Measurements from ENCODE around the gene LRP5.

The LRP5 gene

DNA sequence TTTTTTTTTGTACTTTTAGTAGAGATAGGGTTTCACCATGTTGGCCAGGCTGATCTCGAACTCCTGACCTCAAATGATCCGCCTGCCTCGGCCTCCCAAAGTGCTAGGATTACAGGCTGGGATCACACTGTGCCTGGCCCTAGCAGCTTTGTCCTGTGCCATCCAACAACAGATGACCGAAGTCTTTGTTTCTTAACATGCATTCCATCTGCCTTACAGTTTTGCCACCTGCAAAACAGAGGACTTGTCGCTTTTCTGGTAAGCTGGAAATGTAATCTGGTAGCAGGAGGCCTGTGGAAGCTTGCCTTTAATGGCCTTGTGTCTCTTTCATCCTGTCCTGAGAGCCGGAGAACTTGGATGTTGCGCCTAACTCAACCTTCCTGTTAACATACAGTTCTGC lies 89.5 kb downstream of the LRP5 start:
- Histone ChIP-seq H3K4me3 (ENCODE audit: low read depth in 1 of 2, low read length in 2 of 2) (no peak overlapping the region), H3K36me3 (ENCODE audit: control insufficient read depth in 1 of 2, insufficient read depth in 2 of 2, low read length in 2 of 2) (peaks cover 19 to 52% of the 10 kb centered on the region in 2 donors), H3K9ac (ENCODE audit: low read depth in 1 of 2, low read length in 2 of 2) (no peak overlapping the region), H3K27ac (ENCODE audit: low read depth, low read length) (no peak overlapping the region), H3K4me1 (ENCODE audit: control insufficient read depth in 1 of 2, insufficient read depth in 2 of 2, low read length in 2 of 2) (peaks cover 23 to 25% of the 10 kb centered on the region in 2 donors), H3K9me3 (ENCODE audit: control insufficient read depth in 1 of 2, low read length in 2 of 2) (no peaks in the 10 kb centered on the region), H3K27me3 (ENCODE audit: control insufficient read depth in 1 of 2, insufficient read depth in 2 of 2, low read length in 2 of 2) (no peaks in the 10 kb centered on the region)

DNA sequence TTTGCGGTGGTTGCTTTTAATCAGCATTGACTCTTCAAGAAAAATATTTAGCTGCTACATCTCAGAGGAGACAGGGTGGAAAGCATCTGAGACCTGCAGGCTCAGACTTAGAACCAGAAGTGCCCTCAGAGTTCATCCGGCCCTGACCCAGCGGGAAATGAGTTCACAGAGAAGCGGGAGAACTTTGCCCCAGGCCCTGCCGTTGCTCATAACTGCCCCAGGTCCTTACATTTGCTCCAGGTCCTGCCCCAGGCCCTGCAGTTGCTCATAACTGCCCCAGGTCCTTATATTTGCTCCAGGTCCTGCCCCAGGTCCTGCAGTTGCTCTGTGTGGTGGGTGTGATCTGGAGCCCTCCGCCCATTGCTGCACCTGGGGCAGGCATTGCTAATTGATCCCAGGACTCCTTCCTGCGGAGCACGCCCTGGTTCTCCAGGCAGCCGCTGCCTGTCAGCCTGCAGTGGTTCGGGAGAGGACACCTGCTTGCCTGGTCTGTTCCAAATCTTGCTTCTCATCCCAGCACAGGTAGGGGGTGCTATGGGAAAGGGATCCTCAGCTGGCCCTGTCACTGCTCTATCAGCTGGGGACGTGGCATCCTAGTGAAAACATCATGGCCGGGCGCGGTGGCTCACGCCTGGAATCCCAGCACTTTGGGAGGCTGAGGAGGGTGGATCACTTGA lies 90.1 kb downstream of the LRP5 start:
- H3K9me3 ChIP-seq (ENCODE audit: control insufficient read depth in 1 of 2, low read length in 2 of 2): no peaks in the 10 kb centered on the region
- peaks cover 23 to 25% of the 10 kb centered on the region in 2 donors for H3K4me1 ChIP-seq (ENCODE audit: control insufficient read depth in 1 of 2, insufficient read depth in 2 of 2, low read length in 2 of 2)
- no peak overlapping the region for H3K27ac ChIP-seq (ENCODE audit: low read depth, low read length)
- no peak overlapping the region for H3K9ac ChIP-seq (ENCODE audit: low read depth in 1 of 2, low read length in 2 of 2)
- no peaks in the 10 kb centered on the region for H3K27me3 ChIP-seq (ENCODE audit: control insufficient read depth in 1 of 2, insufficient read depth in 2 of 2, low read length in 2 of 2)
- H3K4me3 ChIP-seq (ENCODE audit: low read depth in 1 of 2, low read length in 2 of 2): no peak overlapping the region
- H3K36me3 ChIP-seq (ENCODE audit: control insufficient read depth in 1 of 2, insufficient read depth in 2 of 2, low read length in 2 of 2): peaks cover 18 to 45% of the 10 kb centered on the region in 2 donors

- Histone ChIP-seq H3K4me3 (ENCODE audit: low read depth in 1 of 2, low read length in 2 of 2) (no peak overlapping the region), H3K27ac (ENCODE audit: low read depth, low read length) (no peak overlapping the region), H3K36me3 (ENCODE audit: control insufficient read depth in 1 of 2, insufficient read depth in 2 of 2, low read length in 2 of 2) (peaks cover 16 to 51% of the 10 kb centered on the region in 2 donors), H3K4me1 (ENCODE audit: control insufficient read depth in 1 of 2, insufficient read depth in 2 of 2, low read length in 2 of 2) (peaks cover 20 to 25% of the 10 kb centered on the region in 2 donors), H3K9ac (ENCODE audit: low read depth in 1 of 2, low read length in 2 of 2) (no peak overlapping the region), H3K9me3 (ENCODE audit: control insufficient read depth in 1 of 2, low read length in 2 of 2) (no peaks in the 10 kb centered on the region), H3K27me3 (ENCODE audit: control insufficient read depth in 1 of 2, insufficient read depth in 2 of 2, low read length in 2 of 2) (no peaks in the 10 kb centered on the region)
Measured at GRCh38 chr11:68403424-68403823, 91.0 kb downstream of the LRP5 start.

DNA sequence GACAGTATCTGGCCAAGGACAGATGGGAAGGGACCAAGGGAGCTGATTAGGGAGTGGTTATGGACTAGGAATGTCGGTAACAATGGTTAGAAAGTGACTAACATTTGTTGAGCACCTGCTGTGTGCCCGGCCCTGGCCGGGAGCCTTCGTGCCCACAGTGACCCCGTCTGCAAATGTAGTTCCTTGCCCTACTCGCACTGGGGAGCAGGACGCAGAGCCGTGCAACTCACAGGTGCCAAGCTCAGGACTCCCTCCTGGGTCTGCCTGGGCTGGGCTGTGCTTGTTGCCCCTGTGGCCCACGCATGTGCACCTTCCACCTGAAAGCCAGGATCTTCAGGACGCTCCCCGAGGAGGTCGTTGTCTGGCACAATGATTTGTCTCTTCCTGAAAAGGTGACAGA lies 91.4 kb downstream of the LRP5 start:
- peaks cover 19 to 54% of the 10 kb centered on the region in 2 donors for H3K36me3 ChIP-seq (ENCODE audit: control insufficient read depth in 1 of 2, insufficient read depth in 2 of 2, low read length in 2 of 2)
- H3K4me3 ChIP-seq (ENCODE audit: low read depth in 1 of 2, low read length in 2 of 2): no peak overlapping the region
- H3K9ac ChIP-seq (ENCODE audit: low read depth in 1 of 2, low read length in 2 of 2): no peak overlapping the region
- H3K9me3 ChIP-seq (ENCODE audit: control insufficient read depth in 1 of 2, low read length in 2 of 2): no peaks in the 10 kb centered on the region
- H3K4me1 ChIP-seq (ENCODE audit: control insufficient read depth in 1 of 2, insufficient read depth in 2 of 2, low read length in 2 of 2): peaks cover 20 to 25% of the 10 kb centered on the region in 2 donors
- H3K27me3 ChIP-seq (ENCODE audit: control insufficient read depth in 1 of 2, insufficient read depth in 2 of 2, low read length in 2 of 2): no peaks in the 10 kb centered on the region
- H3K27ac ChIP-seq (ENCODE audit: low read depth, low read length): no peak overlapping the region

DNA sequence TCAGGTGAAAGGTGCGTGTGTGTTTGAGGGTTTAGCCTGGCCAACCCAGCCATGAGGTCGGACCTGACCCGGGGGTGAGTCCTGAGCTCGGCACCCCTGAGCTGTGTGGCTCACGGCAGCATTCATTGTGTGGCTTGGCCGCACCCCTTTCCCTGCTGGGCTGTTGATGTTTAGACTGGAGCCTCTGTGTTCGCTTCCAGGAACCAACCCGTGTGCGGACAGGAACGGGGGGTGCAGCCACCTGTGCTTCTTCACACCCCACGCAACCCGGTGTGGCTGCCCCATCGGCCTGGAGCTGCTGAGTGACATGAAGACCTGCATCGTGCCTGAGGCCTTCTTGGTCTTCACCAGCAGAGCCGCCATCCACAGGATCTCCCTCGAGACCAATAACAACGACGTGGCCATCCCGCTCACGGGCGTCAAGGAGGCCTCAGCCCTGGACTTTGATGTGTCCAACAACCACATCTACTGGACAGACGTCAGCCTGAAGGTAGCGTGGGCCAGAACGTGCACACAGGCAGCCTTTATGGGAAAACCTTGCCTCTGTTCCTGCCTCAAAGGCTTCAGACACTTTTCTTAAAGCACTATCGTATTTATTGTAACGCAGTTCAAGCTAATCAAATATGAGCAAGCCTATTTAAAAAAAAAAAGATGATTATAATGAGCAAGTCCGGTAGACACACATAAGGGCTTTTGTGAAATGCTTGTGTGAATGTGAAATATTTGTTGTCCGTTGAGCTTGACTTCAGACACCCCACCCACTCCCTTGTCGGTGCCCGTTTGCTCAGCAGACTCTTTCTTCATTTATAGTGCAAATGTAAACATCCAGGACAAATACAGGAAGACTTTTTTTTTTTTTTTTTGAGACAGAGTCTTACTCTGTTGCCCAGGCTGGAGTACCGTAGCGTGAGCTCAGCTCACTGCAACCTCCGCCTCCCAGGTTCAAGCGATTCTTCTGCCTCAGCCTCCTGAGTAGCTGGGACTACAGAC lies 94.2 kb downstream of the LRP5 start:
- Histone ChIP-seq H3K9me3 (ENCODE audit: control insufficient read depth in 1 of 2, low read length in 2 of 2) (no peaks in the 10 kb centered on the region), H3K27me3 (ENCODE audit: control insufficient read depth in 1 of 2, insufficient read depth in 2 of 2, low read length in 2 of 2) (no peaks in the 10 kb centered on the region), H3K4me1 (ENCODE audit: control insufficient read depth in 1 of 2, insufficient read depth in 2 of 2, low read length in 2 of 2) (peaks cover 0 to 3% of the 10 kb centered on the region in 2 donors), H3K4me3 (ENCODE audit: low read depth in 1 of 2, low read length in 2 of 2) (no peak overlapping the region), H3K9ac (ENCODE audit: low read depth in 1 of 2, low read length in 2 of 2) (no peak overlapping the region), H3K36me3 (ENCODE audit: control insufficient read depth in 1 of 2, insufficient read depth in 2 of 2, low read length in 2 of 2) (peaks cover 21 to 78% of the 10 kb centered on the region in 2 donors), H3K27ac (ENCODE audit: low read depth, low read length) (no peak overlapping the region)

DNA sequence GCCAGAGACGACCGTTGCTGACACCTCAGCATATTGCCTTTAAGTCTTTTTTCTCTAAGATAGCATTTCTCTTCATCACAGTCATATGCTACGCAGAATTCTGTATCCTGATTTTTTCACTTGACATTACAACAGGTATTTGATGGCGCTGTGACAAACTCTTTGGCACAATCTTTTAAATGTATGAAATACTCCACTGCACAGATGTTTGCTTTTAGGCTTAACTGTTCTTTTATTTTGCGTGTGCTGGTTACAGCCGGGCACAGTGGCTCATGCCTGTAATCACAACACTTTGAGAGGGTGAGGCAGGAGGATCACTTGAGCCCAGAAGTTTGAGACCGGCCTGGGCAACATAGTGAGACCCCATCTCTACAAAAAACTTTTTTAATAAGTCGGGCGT lies 96.1 kb downstream of the LRP5 start:
- Histone ChIP-seq H3K9ac (ENCODE audit: low read depth in 1 of 2, low read length in 2 of 2) (no peak overlapping the region), H3K27ac (ENCODE audit: low read depth, low read length) (no peak overlapping the region), H3K36me3 (ENCODE audit: control insufficient read depth in 1 of 2, insufficient read depth in 2 of 2, low read length in 2 of 2) (peaks cover 32 to 79% of the 10 kb centered on the region in 2 donors), H3K4me3 (ENCODE audit: low read depth in 1 of 2, low read length in 2 of 2) (no peak overlapping the region), H3K27me3 (ENCODE audit: control insufficient read depth in 1 of 2, insufficient read depth in 2 of 2, low read length in 2 of 2) (no peaks in the 10 kb centered on the region), H3K9me3 (ENCODE audit: control insufficient read depth in 1 of 2, low read length in 2 of 2) (no peaks in the 10 kb centered on the region), H3K4me1 (ENCODE audit: control insufficient read depth in 1 of 2, insufficient read depth in 2 of 2, low read length in 2 of 2) (peaks cover 0 to 12% of the 10 kb centered on the region in 2 donors)

DNA sequence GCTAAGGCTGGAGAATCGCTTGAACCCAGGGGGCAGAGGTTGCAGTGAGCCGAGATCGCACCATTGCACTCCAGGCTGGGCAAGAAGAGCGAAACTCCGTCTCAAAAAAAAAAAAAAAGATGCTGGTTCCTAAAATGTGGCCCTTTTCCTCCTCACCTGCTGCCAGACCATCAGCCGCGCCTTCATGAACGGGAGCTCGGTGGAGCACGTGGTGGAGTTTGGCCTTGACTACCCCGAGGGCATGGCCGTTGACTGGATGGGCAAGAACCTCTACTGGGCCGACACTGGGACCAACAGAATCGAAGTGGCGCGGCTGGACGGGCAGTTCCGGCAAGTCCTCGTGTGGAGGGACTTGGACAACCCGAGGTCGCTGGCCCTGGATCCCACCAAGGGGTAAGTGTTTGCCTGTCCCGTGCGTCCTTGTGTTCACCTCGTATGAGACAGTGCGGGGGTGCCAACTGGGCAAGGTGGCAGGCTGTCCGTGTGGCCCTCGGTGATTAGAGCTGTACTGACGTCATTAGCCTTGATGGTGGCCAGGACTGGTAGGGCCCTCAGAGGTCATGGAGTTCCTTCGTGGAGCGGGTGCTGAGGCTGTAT lies 97.5 kb downstream of the LRP5 start:
- H3K9me3 ChIP-seq (ENCODE audit: control insufficient read depth in 1 of 2, low read length in 2 of 2): no peaks in the 10 kb centered on the region
- H3K27me3 ChIP-seq (ENCODE audit: control insufficient read depth in 1 of 2, insufficient read depth in 2 of 2, low read length in 2 of 2): no peaks in the 10 kb centered on the region
- H3K27ac ChIP-seq (ENCODE audit: low read depth, low read length): no peak overlapping the region
- peaks cover 0 to 14% of the 10 kb centered on the region in 2 donors for H3K4me1 ChIP-seq (ENCODE audit: control insufficient read depth in 1 of 2, insufficient read depth in 2 of 2, low read length in 2 of 2)
- no peak overlapping the region for H3K9ac ChIP-seq (ENCODE audit: low read depth in 1 of 2, low read length in 2 of 2)
- H3K4me3 ChIP-seq (ENCODE audit: low read depth in 1 of 2, low read length in 2 of 2): no peak overlapping the region
- H3K36me3 ChIP-seq (ENCODE audit: control insufficient read depth in 1 of 2, insufficient read depth in 2 of 2, low read length in 2 of 2): peaks cover 34 to 82% of the 10 kb centered on the region in 2 donors

GRCh38 chr11:68411501-68411991 lies 99.2 kb downstream of the LRP5 start:
- no peaks in the 10 kb centered on the region for H3K27me3 ChIP-seq (ENCODE audit: control insufficient read depth in 1 of 2, insufficient read depth in 2 of 2, low read length in 2 of 2)
- no peaks in the 10 kb centered on the region for H3K9me3 ChIP-seq (ENCODE audit: control insufficient read depth in 1 of 2, low read length in 2 of 2)
- H3K9ac ChIP-seq (ENCODE audit: low read depth in 1 of 2, low read length in 2 of 2): no peak overlapping the region
- no peak overlapping the region for H3K4me3 ChIP-seq (ENCODE audit: low read depth in 1 of 2, low read length in 2 of 2)
- H3K36me3 ChIP-seq (ENCODE audit: control insufficient read depth in 1 of 2, insufficient read depth in 2 of 2, low read length in 2 of 2): peaks cover 35 to 80% of the 10 kb centered on the region in 2 donors
- H3K27ac ChIP-seq (ENCODE audit: low read depth, low read length): no peak overlapping the region
- H3K4me1 ChIP-seq (ENCODE audit: control insufficient read depth in 1 of 2, insufficient read depth in 2 of 2, low read length in 2 of 2): peaks cover 0 to 14% of the 10 kb centered on the region in 2 donors

DNA sequence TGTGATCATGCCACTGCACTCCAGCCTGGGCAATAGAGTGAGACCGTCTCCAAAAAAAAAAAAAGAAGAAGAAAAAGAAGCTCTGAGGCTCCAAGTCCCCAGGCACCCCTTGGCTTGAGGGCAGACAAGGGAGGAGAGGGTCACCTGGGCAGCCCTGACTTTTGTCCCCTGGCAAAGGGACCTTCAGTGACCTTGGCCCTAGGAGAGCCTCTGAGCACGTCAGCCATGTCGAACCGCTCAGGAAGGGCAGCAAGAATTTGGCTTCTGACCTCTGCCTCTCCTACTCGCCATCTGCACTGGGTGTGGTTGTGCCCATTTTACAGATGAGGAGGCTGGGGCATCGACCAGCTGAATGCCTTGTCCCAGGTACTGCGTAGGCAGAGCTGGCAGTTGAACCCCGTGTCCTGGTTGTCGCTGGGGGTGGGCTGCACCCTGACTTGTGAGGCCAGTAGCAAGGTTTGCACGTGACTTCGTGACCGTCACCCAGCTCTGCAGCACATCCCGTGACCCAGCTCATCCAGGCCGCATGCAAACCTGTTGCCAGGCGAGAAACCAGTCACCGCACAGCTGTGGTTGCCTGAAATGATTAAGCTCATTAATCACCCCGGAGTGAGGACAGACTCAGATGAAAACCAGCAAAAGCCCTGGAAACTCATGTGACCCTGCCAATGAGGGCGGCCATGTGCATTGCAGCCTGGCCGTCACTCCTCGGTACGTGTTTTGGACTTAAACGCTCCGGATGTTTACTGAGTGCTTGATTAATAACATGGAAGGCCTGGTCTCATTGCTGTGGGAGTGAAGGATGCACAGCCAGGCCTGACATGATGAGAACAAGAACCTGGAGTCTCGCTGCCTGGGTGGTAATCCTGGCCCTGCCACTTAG lies 100.4 kb downstream of the LRP5 start:
- H3K27ac ChIP-seq (ENCODE audit: low read depth, low read length): no peak overlapping the region
- H3K4me3 ChIP-seq (ENCODE audit: low read depth in 1 of 2, low read length in 2 of 2): no peak overlapping the region
- H3K4me1 ChIP-seq (ENCODE audit: control insufficient read depth in 1 of 2, insufficient read depth in 2 of 2, low read length in 2 of 2): peaks cover 0 to 14% of the 10 kb centered on the region in 2 donors
- no peaks in the 10 kb centered on the region for H3K9me3 ChIP-seq (ENCODE audit: control insufficient read depth in 1 of 2, low read length in 2 of 2)
- H3K9ac ChIP-seq (ENCODE audit: low read depth in 1 of 2, low read length in 2 of 2): no peak overlapping the region
- peaks cover 32 to 84% of the 10 kb centered on the region in 2 donors for H3K36me3 ChIP-seq (ENCODE audit: control insufficient read depth in 1 of 2, insufficient read depth in 2 of 2, low read length in 2 of 2)
- no peaks in the 10 kb centered on the region for H3K27me3 ChIP-seq (ENCODE audit: control insufficient read depth in 1 of 2, insufficient read depth in 2 of 2, low read length in 2 of 2)

All from duodenal mucosa (tissue), 2 donors.